Stomach smooth muscle (tissue), 2 donors: ENCODE measurements around the gene CAPN10.

Experiments
- H3K27ac ChIP-seq: one replicate; pipeline ENCODE4 v1.7.0; 2013; ENCODE audit warnings: mild to moderate bottlenecking, low read length, inconsistent platforms
- H3K27me3 ChIP-seq, 2 donors: one replicate each; pipeline ENCODE4 v1.7.0; 2013; ENCODE audit warnings: low read length in 2 of 2; ENCODE audit not compliant: insufficient read depth in 2 of 2, control insufficient read depth in 1 of 2
- H3K36me3 ChIP-seq, 2 donors: one replicate each; pipeline ENCODE4 v1.7.0; 2013; ENCODE audit warnings: low read length in 2 of 2; ENCODE audit not compliant: control insufficient read depth in 2 of 2, insufficient read depth in 2 of 2
- H3K4me1 ChIP-seq: one replicate; pipeline ENCODE4 v1.7.0; 2013; ENCODE audit warnings: low read length; ENCODE audit not compliant: control insufficient read depth, insufficient read depth
- H3K4me3 ChIP-seq, 2 donors: one replicate each; pipeline ENCODE4 v1.7.0; 2013; ENCODE audit warnings: low read length in 2 of 2
- H3K9ac ChIP-seq, 2 donors: one replicate each; pipeline ENCODE4 v1.7.0; 2013; ENCODE audit warnings: low read length in 2 of 2, mild to moderate bottlenecking in 1 of 2
- H3K9me3 ChIP-seq, 2 donors: one replicate each; pipeline ENCODE4 v1.7.0; 2013; ENCODE audit warnings: low read length in 2 of 2; ENCODE audit not compliant: control insufficient read depth in 2 of 2
- donor health status: healthy.
- donor health status: Pancreatic carcinoma.

CAPN10 gene

GRCh38 chr2:240644859-240645301 lies 58.3 kb downstream of the CAPN10 start:
- Histone ChIP-seq H3K4me1 (no peaks in the 10 kb centered on the region), H3K27ac (no peak overlapping the region), H3K4me3 (no peak overlapping the region), H3K9me3 (no peaks in the 10 kb centered on the region), H3K27me3 (peaks cover 20 to 33% of the 10 kb centered on the region in 2 donors), H3K36me3 (no peaks in the 10 kb centered on the region), H3K9ac (no peak overlapping the region)

DNA sequence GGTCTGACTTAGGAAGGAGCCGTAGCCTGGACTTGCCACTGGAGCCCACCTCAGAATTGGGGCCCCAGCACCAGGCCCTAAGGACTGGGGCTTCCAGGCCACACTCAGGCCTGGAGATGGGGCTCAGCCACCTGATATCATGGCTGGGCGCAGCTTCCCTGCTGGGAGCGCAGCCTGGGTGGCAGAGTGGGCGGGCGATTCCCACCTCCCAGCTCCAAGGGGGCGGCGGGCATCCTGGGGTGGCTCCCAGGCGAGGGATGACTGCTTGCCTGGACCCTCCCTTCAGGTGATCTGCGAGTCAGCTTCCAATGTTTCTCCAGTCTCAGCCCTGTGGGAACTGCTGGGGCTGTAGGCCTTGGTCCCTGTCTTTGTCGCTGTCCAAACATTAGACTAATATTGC lies 58.8 kb downstream of the CAPN10 start:
- Histone ChIP-seq H3K27me3 (peaks cover 20 to 36% of the 10 kb centered on the region in 2 donors), H3K4me3 (no peak overlapping the region), H3K36me3 (no peaks in the 10 kb centered on the region), H3K9me3 (no peaks in the 10 kb centered on the region), H3K4me1 (no peaks in the 10 kb centered on the region), H3K9ac (no peak overlapping the region), H3K27ac (no peak overlapping the region)

DNA sequence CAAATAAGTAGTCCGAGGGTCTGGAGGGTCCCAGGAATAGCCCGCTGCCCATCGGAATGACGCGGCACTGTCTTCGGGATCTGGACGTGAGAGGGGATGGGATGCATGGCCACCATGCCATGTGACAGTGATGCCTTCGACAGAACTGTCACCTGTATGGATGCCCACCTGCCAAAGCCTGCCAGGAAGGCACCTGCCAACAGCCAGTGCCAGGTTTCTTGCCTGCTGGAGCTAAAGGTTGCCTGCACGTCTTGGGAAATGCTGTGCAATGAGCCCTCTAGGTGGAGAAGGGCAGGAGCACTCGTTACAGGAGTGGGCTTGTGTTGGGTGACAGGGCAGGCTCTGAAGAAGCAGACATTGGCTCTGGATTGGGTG lies 59.3 kb downstream of the CAPN10 start:
- Histone ChIP-seq H3K4me1 (no peaks in the 10 kb centered on the region), H3K9me3 (no peaks in the 10 kb centered on the region), H3K27me3 (peaks cover 20 to 41% of the 10 kb centered on the region in 2 donors), H3K27ac (no peak overlapping the region), H3K9ac (no peak overlapping the region), H3K4me3 (no peak overlapping the region), H3K36me3 (no peaks in the 10 kb centered on the region)

DNA sequence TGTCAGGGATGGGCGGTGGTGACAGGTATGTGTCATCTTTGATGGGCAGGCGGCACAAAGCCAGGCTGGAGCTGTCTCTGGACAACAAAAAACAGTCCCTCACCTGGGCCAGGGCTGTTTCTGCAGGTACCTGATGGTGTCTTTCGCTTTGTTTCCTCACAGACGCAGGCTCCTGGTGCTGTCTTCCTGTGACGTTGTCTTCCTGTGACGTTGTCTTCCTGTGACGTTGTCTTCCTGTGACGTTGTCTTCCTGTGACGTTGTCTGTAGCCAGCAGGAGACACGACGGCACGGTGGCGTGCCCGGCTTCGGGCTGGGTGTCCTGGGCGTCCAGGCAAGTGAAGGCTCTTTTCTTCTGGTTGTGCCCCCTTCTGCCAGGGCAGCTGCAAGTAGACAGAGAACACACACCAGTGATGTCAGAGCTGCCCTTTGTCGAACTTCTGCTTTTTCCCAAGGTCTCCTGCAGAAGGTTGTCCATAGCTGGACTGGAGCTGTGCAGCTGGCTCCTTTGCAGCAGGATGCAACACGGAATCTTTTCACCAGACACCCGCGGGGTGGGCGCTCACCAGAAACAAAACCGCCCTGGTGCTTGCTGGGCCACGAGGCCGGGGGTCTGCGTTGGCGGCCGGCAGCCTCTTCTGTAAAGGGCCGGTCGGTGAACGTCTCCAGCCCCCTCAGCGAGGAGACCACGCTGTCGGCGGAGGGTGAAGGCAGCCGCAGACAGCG lies 59.8 kb downstream of the CAPN10 start:
- Histone ChIP-seq H3K9ac (no peak overlapping the region), H3K36me3 (no peaks in the 10 kb centered on the region), H3K4me1 (no peaks in the 10 kb centered on the region), H3K27ac (no peak overlapping the region), H3K4me3 (no peak overlapping the region), H3K9me3 (no peaks in the 10 kb centered on the region), H3K27me3 (peaks cover 20 to 46% of the 10 kb centered on the region in 2 donors)

DNA sequence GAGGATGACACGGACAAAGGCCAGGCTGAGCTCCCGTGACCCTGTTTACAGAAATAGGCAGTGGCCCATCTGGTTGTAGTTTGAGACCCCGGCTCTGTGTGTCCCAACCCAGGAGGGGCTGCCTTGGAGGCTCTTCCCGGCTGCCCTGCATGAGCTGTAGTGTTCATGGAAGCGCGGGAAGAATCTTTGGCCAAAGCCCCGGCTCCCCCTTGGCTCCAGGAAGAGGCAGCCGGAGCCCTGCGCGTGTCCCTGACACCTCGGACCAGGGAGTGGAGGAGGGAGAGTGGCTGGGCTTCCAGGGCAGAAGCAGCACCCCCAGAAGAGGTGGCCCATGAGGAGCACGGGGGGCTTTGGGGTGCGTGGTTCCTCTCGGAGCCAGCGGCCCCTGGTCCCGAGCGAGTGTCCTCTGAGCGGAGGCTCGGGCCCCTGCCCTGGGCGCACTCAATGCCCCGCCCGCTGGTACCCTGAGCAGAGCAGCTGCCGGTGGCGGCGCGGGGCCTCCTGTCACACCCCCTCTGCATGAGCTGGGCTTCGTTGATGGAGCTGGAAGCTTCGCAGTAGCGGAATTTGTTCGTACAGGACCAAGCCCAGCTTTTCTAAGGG lies 60.5 kb downstream of the CAPN10 start:
- Histone ChIP-seq H3K36me3 (no peaks in the 10 kb centered on the region), H3K27ac (no peak overlapping the region), H3K27me3 (peaks cover 20 to 46% of the 10 kb centered on the region in 2 donors), H3K4me1 (no peaks in the 10 kb centered on the region), H3K9me3 (no peaks in the 10 kb centered on the region), H3K4me3 (no peak overlapping the region), H3K9ac (no peak overlapping the region)

DNA sequence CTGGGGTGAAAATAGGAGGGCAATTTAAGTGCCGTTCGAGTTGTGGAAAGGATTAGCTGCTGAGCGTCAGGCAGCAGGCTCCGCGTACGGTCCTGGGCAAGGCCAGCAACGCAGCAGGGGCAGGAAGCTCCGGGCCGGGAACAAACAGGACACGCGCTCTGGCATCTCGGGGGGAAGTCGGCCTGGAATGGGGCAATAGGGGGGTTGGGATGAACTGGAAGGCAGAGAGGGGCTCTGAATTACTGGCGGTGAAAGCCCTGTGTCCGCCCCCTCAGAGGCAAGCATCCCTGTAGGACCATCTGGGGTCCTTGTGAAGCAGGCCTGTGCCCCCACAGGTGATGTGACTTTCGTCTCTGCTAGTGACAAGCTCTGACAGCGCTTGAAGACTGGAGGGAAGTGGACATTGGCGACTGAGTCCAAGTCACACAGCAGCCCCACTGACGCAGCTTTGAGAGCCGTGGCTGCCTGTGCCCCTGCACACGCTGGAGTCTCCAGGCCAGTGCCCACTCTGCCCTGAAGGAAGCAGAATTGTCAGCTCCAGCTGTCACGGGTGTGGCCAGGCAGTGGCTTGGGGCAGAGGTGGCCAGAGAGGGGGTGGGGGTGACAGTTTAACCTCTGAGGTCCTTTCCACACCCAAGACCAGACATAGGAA lies 61.1 kb downstream of the CAPN10 start:
- Histone ChIP-seq H3K27ac (no peak overlapping the region), H3K4me3 (no peak overlapping the region), H3K27me3 (peaks cover 20 to 46% of the 10 kb centered on the region in 2 donors), H3K4me1 (no peaks in the 10 kb centered on the region), H3K9me3 (no peaks in the 10 kb centered on the region), H3K9ac (no peak overlapping the region), H3K36me3 (no peaks in the 10 kb centered on the region)

GRCh38 chr2:240648155-240648649 lies 61.7 kb downstream of the CAPN10 start:
- Histone ChIP-seq H3K27ac (no peak overlapping the region), H3K4me1 (no peaks in the 10 kb centered on the region), H3K9ac (no peak overlapping the region), H3K36me3 (no peaks in the 10 kb centered on the region), H3K4me3 (no peak overlapping the region), H3K27me3 (peaks cover 20 to 46% of the 10 kb centered on the region in 2 donors), H3K9me3 (no peaks in the 10 kb centered on the region)
